ENCODE data around the gene DENND5B. TPM values are rescaled to one million over a fixed set of nuclear protein-coding genes. Genes with fewer than 3 reads are reported as not detected.

Gene DENND5B
- total and polyA plus RNA-seq, 10 of the 15 experiments (the other 5 are each of a cell fraction or from before 2014, with no cell fraction given), result 0.39 to 32.5 (median 20.6) TPM

- peak; percentile 18 for FAIRE-seq
- Histone ChIP-seq H3K4me2 (ENCODE audit: control insufficient read depth, insufficient read depth) (peak overlapping the region; percentile 70), H2AFZ (ENCODE audit: control insufficient read depth, low read depth, low read length) (no peak overlapping the region), H4K20me1 (ENCODE audit: control insufficient read depth, insufficient read depth) (no peaks in the 10 kb centered on the region), H3K36me3 (ENCODE audit: control insufficient read depth in 2 of 2, insufficient read depth in 2 of 2, low read length in 1 of 2) (peaks cover 0 to 4% of the 10 kb centered on the region in 2 experiments; a peak in 1 of 4 replicates), H3K27me3 (replicated peaks in 1 of 2; ENCODE audit: control insufficient read depth in 2 of 2, insufficient read depth in 2 of 2, low read length in 1 of 2) (no peaks in the 10 kb centered on the region), H3K9ac (ENCODE audit: control insufficient read depth, insufficient read depth, low read length) (no peak overlapping the region), H3K27ac (ENCODE audit: control insufficient read depth, insufficient read depth) (peak overlapping the region; percentile 85), H3K9me3 (replicated peaks; ENCODE audit: control insufficient read depth, insufficient read depth, low read length) (no peaks in the 10 kb centered on the region), H3K4me1 (ENCODE audit: control insufficient read depth, insufficient read depth, low read length) (peaks cover 40% of the 10 kb centered on the region), H3K79me2 (ENCODE audit: control insufficient read depth, insufficient read depth, low read length) (no peaks in the 10 kb centered on the region), H3K4me3 (peak overlapping the region; percentile 15)
- POLR2A ChIA-PET, result no interaction called here
- peak; percentile 77 for ATAC-seq
- 0% methylated on average over 1 of the region's 1 CpG for WGBS (ENCODE audit: insufficient coverage, insufficient replicate concordance, low lambda C conversion rate, missing lambda C conversion rate)
- peak; percentile 65 for DNase-seq (ENCODE audit: low read depth, low spot score)
- BruUV-seq (replicated peaks), result no TSS peak
- intact Hi-C loops (cut with micrococcal nuclease; ENCODE audit: unreplicated experiment) (loop anchor here (5.0 to 10.0 kb wide), 4 partner anchors 61 to 658 kb away; no protein-coding TSS in a partner anchor), in situ Hi-C loops (cut with MboI) (loop anchor here (10.0 kb wide), 1 partner anchor 908 kb away; no protein-coding TSS in a partner anchor)
- RAD21 ChIA-PET (ENCODE audit: unreplicated experiment), result interaction anchor here (0.7 to 3.3 kb wide), 4 partner anchors 197 to 858 kb away, joined by 3 to 15 read pairs (median 4); no protein-coding TSS in a partner anchor
- CTCF ChIA-PET, result interaction anchor here (0.7 to 5.6 kb wide), 4 partner anchors 44 to 247 kb away, joined by 3 to 54 read pairs (median 20); no protein-coding TSS in a partner anchor
- SMC1A ChIA-PET (ENCODE audit: uncharacterized antibody, unreplicated experiment), result interaction anchor here (1.3 to 5.2 kb wide), 3 partner anchors 229 to 247 kb away, joined by 4 to 31 read pairs (median 8); no protein-coding TSS in a partner anchor
- peak; percentile 46; the same call in 1 of the 2 replicates for TF ChIP-seq ZBED1 (IDR thresholded peaks at IDR 0.05; ENCODE audit: borderline replicate concordance)
- peak; percentile 93 for TF ChIP-seq RUNX3 (IDR thresholded peaks at IDR 0.05; ENCODE audit: low read length)
- peak; percentile 46; the same call in 1 of the 2 replicates for TF ChIP-seq DPF2 (IDR thresholded peaks at IDR 0.05)
- TF ChIP-seq POU2F2 (IDR thresholded peaks at IDR 0.05; ENCODE audit: borderline replicate concordance, low read depth, low read length), result 0 out of 3 replicates have a peak, but pooled peaks have one; percentile 23
- TF ChIP-seq BCL11A (IDR thresholded peaks at IDR 0.05; ENCODE audit: low read depth, low read length), result peak; percentile 60; the same call in 1 of the 2 replicates
- peak; percentile 47; the same call in 1 of the 2 replicates for TF ChIP-seq MTA3 (IDR thresholded peaks at IDR 0.05; ENCODE audit: borderline replicate concordance, low read length)
- TF ChIP-seq CREM (IDR thresholded peaks at IDR 0.05; ENCODE audit: low read depth), result peak; percentile 74; the same call in 1 of the 2 replicates
- TF ChIP-seq TCF7 (IDR thresholded peaks at IDR 0.05; ENCODE audit: borderline replicate concordance), result 0 out of 2 replicates have a peak, but pooled peaks have one; percentile 26
- no peak for TF ChIP-seq ZNF274 (IDR thresholded peaks at IDR 0.05; ENCODE audit: insufficient read depth, insufficient read length)
- peak; percentile 76 for TF ChIP-seq PAX5 (IDR thresholded peaks at IDR 0.05; ENCODE audit: borderline replicate concordance, low read depth, low read length)
- TF ChIP-seq SMAD1 (IDR thresholded peaks at IDR 0.05; ENCODE audit: low read depth, partially characterized antibody), result no peak
- no peak for TF ChIP-seq ZNF207 (IDR thresholded peaks at IDR 0.05; ENCODE audit: borderline replicate concordance)
- TF ChIP-seq MYB (IDR thresholded peaks at IDR 0.05; ENCODE audit: borderline replicate concordance, low read depth, low read length), result no peak
- TF ChIP-seq NBN (IDR thresholded peaks at IDR 0.05), result no peak
- no peak for TF ChIP-seq HCFC1 (IDR thresholded peaks at IDR 0.05; ENCODE audit: low read length)
- no peak for TF ChIP-seq RB1 (IDR thresholded peaks at IDR 0.05; ENCODE audit: borderline replicate concordance)
- TF ChIP-seq TCF3 (IDR thresholded peaks at IDR 0.05; ENCODE audit: borderline replicate concordance, insufficient read depth, low read depth, low read length), result no peak
- peak; percentile 67 for TF ChIP-seq IRF4 (IDR thresholded peaks at IDR 0.05; ENCODE audit: low read depth, low read length)
- no peak for TF ChIP-seq NKRF (conservative IDR thresholded peaks at IDR 0.05)
- peak in 1 of 2 experiments; percentile 35; a peak in 1 of 4 replicates for TF ChIP-seq ETV6 (conservative IDR thresholded peaks at IDR 0.05 in 1 of 2, IDR thresholded peaks at IDR 0.05 in 1 of 2; ENCODE audit: borderline replicate concordance in 1 of 2, low read depth in 1 of 2)
- peak; percentile 75 for TF ChIP-seq JUNB (IDR thresholded peaks at IDR 0.05)
- no peak for TF ChIP-seq NRF1 (conservative IDR thresholded peaks at IDR 0.05; ENCODE audit: low read depth, low read length)
- TF ChIP-seq RAD21 (IDR thresholded peaks at IDR 0.05; ENCODE audit: insufficient read depth, low read depth, low read length), result peak; percentile 31
- no peak for TF ChIP-seq PBX3 (IDR thresholded peaks at IDR 0.05; ENCODE audit: insufficient replicate concordance, low read depth, low read length)
- peak; percentile 83; the same call in 1 of the 2 replicates for TF ChIP-seq ZNF217 (IDR thresholded peaks at IDR 0.05)
Measured at GRCh38 chr12:31406345-31406744, 184.6 kb downstream of the DENND5B start.

All from GM12878 (cell line).